H9 (cell line): ENCODE data around the gene ERN1. TPM values are rescaled to one million over a fixed set of nuclear protein-coding genes. Genes with fewer than 3 reads are reported as not detected.

ENCODE experiments used
- DNase-seq: peaks from one replicate; pipeline ENCODE4 v3.0.0-alpha.2; 2017
- H2AFZ ChIP-seq: one replicate; pipeline ENCODE4 v1.6.1; 2013; ENCODE audit warnings: mild to moderate bottlenecking, low read length, control low read depth, moderate library complexity
- H2AK5ac ChIP-seq: 2 replicates; pipeline ENCODE4 v1.6.1; 2013; ENCODE audit warnings: low read length, control low read depth, mixed read lengths; ENCODE audit not compliant: insufficient read length
- H2BK120ac ChIP-seq: one replicate; pipeline ENCODE4 v1.6.1; 2013; ENCODE audit warnings: low read depth, mild to moderate bottlenecking, low read length, control low read depth, inconsistent platforms; ENCODE audit not compliant: poor library complexity, severe bottlenecking
- H2BK12ac ChIP-seq: 2 replicates; pipeline ENCODE4 v1.6.1; 2013; ENCODE audit warnings: low read length, control low read depth, mixed read lengths, low read depth; ENCODE audit not compliant: insufficient read length
- H2BK15ac ChIP-seq: 2 replicates; pipeline ENCODE4 v1.6.1; 2013; ENCODE audit warnings: low read depth, low read length, control low read depth
- H2BK20ac ChIP-seq: one replicate; pipeline ENCODE4 v1.6.1; 2013; ENCODE audit warnings: low read depth, mild to moderate bottlenecking, low read length, control low read depth, inconsistent platforms; ENCODE audit not compliant: poor library complexity, severe bottlenecking
- H2BK5ac ChIP-seq: 2 replicates; pipeline ENCODE4 v1.6.1; 2013; ENCODE audit warnings: low read length, control low read depth, mixed read lengths; ENCODE audit not compliant: insufficient read length
- H3K14ac ChIP-seq: 2 replicates; pipeline ENCODE4 v1.6.1; 2013; ENCODE audit warnings: low read length, control low read depth; ENCODE audit not compliant: insufficient read depth
- H3K18ac ChIP-seq: 2 replicates; pipeline ENCODE4 v1.6.1; 2013; ENCODE audit warnings: low read depth, mild to moderate bottlenecking, mixed read lengths, low read length, control low read depth; ENCODE audit not compliant: insufficient read length
- H3K23ac ChIP-seq: 2 replicates; pipeline ENCODE4 v1.6.1; 2013; ENCODE audit warnings: low read length, control low read depth, mixed read lengths, low read depth; ENCODE audit not compliant: insufficient read length
- H3K23me2 ChIP-seq: 2 replicates; pipeline ENCODE4 v1.6.1; 2013; ENCODE audit warnings: low read depth, mild to moderate bottlenecking, mixed read lengths, low read length, control low read depth; ENCODE audit not compliant: insufficient read length, poor library complexity, severe bottlenecking
- H3K27ac ChIP-seq: 2 replicates; pipeline ENCODE4 v1.5.1; 2013; ENCODE audit warnings: low read length, control low read depth, mixed read lengths, low read depth; ENCODE audit not compliant: insufficient read length
- H3K27me3 ChIP-seq: 2 replicates; pipeline ENCODE4 v1.6.1; 2013; ENCODE audit warnings: low read length, control low read depth, inconsistent platforms; ENCODE audit not compliant: insufficient read depth
- H3K4ac ChIP-seq: 2 replicates; pipeline ENCODE4 v1.6.1; 2013; ENCODE audit warnings: low read depth, mild to moderate bottlenecking, control low read depth, inconsistent platforms, low read length, moderate library complexity
- H3K4me1 ChIP-seq: 2 replicates; pipeline ENCODE4 v1.6.1; 2013; ENCODE audit warnings: low read length, control low read depth, inconsistent platforms; ENCODE audit not compliant: insufficient read depth
- H3K4me2 ChIP-seq: 2 replicates; pipeline ENCODE4 v1.6.1; 2013; ENCODE audit warnings: low read length, control low read depth, mixed read lengths; ENCODE audit not compliant: insufficient read length, insufficient read depth
- H3K56ac ChIP-seq: 2 replicates; pipeline ENCODE4 v1.6.1; 2013; ENCODE audit warnings: low read depth, mild to moderate bottlenecking, mixed read lengths, low read length, control low read depth; ENCODE audit not compliant: insufficient read length
- H3K79me1 ChIP-seq: 2 replicates; pipeline ENCODE4 v1.6.1; 2013; ENCODE audit warnings: low read depth, mild to moderate bottlenecking, moderate library complexity, low read length, control low read depth, inconsistent platforms; ENCODE audit not compliant: insufficient read depth, poor library complexity, severe bottlenecking
- H3K79me2 ChIP-seq: 2 replicates; pipeline ENCODE4 v1.6.1; 2013; ENCODE audit warnings: low read length, control low read depth, inconsistent platforms; ENCODE audit not compliant: insufficient read depth
- H3K9ac ChIP-seq: 2 replicates; pipeline ENCODE4 v1.6.1; 2013; ENCODE audit warnings: low read length, control low read depth, mixed read lengths; ENCODE audit not compliant: insufficient read length; ENCODE audit errors: extremely low read depth
- H3K9me3 ChIP-seq: one replicate; pipeline ENCODE4 v1.6.1; 2013; ENCODE audit warnings: low read depth, low read length, inconsistent platforms; ENCODE audit not compliant: control insufficient read depth
- H3T11ph ChIP-seq: one replicate; pipeline ENCODE4 v1.6.1; 2013; ENCODE audit warnings: mild to moderate bottlenecking, low read length, control low read depth, inconsistent platforms
- H4K20me1 ChIP-seq: one replicate; pipeline ENCODE4 v1.6.1; 2013; ENCODE audit not compliant: control insufficient read depth, insufficient read length, insufficient read depth
- H4K5ac ChIP-seq: 2 replicates; pipeline ENCODE4 v1.6.1; 2013; ENCODE audit warnings: low read depth, mild to moderate bottlenecking, mixed read lengths, low read length, control low read depth; ENCODE audit not compliant: insufficient read length
- H4K8ac ChIP-seq: replicated peaks from 2 replicates; pipeline ENCODE4 v1.6.1; 2013; ENCODE audit warnings: low read length, control low read depth, mixed read lengths, low read depth; ENCODE audit not compliant: insufficient read length
- H4K91ac ChIP-seq: 2 replicates; pipeline ENCODE4 v1.6.1; 2013; ENCODE audit warnings: low read depth, mild to moderate bottlenecking, moderate library complexity, mixed read lengths, low read length, control low read depth; ENCODE audit not compliant: insufficient read length
- H3K27ac Mint-ChIP-seq, 3 experiments: 2 replicates in 2 of 3; 3 replicates in 1 of 3; pipeline ENCODE4 v1.8.0; 2020 to 2021; ENCODE audit warnings: mixed read lengths in 3 of 3, mild to moderate bottlenecking in 1 of 3, moderate library complexity in 1 of 3
- H3K27me3 Mint-ChIP-seq: 2 replicates; pipeline ENCODE4 v1.8.0; 2021; ENCODE audit warnings: low read depth, mild to moderate bottlenecking, moderate library complexity, mixed read lengths
- H3K36me3 Mint-ChIP-seq, 3 experiments: 2 replicates in 2 of 3; 3 replicates in 1 of 3; pipeline ENCODE4 v1.8.0; 2020 to 2021; ENCODE audit warnings: low read depth in 3 of 3, mixed read lengths in 3 of 3; ENCODE audit not compliant: insufficient read depth in 1 of 3
- H3K4me1 Mint-ChIP-seq, 2 experiments: 2 replicates each; pipeline ENCODE4 v1.8.0; 2020; ENCODE audit warnings: mixed read lengths in 2 of 2
- H3K4me3 Mint-ChIP-seq, 2 experiments: 2 replicates in 1 of 2; 3 replicates in 1 of 2; pipeline ENCODE4 v1.8.0; 2020 to 2021; ENCODE audit warnings: mild to moderate bottlenecking in 2 of 2, mixed read lengths in 2 of 2, moderate library complexity in 1 of 2
- H3K9me3 Mint-ChIP-seq, 2 experiments: 2 replicates in 1 of 2; 3 replicates in 1 of 2; pipeline ENCODE4 v1.8.0; 2020; ENCODE audit warnings: mild to moderate bottlenecking in 2 of 2, mixed read lengths in 2 of 2, moderate library complexity in 1 of 2
- WGBS: extraction: QIAGEN DNeasy Blood & Tissue Kit; methylation state at CpG from one replicate; pipeline ENCODE4 v1.1.7; 2013; ENCODE audit warnings: missing lambda C conversion rate, low lambda C conversion rate, mixed read lengths; ENCODE audit not compliant: insufficient read length; ENCODE audit errors: extremely low coverage; 5-methylcytosine and 5-hydroxymethylcytosine counted together
- total RNA-seq: library from RNA; stranded (reverse); gene quantifications from 2 replicates; pipeline ENCODE4 v1.2.1, GENCODE V29; 2021
- TF ChIP-seq, protein P1 (sequence below): fragments of 200-600 bp; sonication (generic); conservative IDR thresholded peaks from 3 replicates; pipeline ENCODE4 v1.8.0; 2021; ENCODE audit warnings: antibody characterized with exemption, mild to moderate bottlenecking

Gene ERN1
- total RNA-seq, 1 experiment from 2014 or later: 5.0 TPM

DNA sequence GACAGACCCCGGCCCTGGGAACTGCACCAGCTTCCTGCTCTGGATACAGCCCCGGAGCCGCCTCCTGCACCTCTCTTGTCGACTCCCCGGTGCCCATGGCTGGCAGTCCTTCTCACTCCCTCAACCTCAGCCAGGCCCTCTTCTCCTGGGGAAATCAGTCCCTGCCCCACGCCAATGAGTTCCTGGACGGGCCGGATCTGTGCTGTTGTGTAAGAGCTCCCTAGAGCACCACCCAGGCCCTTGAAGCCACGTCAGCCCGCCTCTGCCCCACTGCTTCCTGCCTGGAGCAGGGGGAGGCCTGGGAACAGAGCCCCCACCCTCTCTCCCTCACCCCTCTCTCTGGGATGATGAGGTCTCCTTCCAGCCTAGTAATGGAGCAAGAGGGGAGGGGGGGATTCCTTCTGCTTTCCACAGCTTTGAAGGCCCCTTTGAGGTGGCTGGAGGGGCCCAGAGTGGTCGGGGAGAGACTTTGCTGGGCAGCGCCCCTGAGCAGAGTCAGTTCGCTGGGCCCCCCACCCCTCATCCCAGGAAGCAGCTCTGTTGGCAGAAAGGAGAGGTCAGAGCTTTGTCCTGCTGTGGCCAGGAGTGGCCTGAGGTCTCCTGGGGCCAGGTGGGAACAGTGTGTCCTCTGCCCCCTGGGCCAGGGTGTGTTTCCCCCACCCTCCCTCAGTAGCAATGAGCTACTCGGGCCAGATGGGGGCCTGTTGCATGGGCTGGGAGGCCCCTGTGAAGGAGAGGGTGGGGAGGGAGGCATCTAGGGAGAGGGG, 128.0 kb downstream of the ERN1 start:
- Histone ChIP-seq H2BK12ac (no peak overlapping the region), H3K4me1 (0 out of 2 replicates have a peak, but pooled peaks cover 3% of the 10 kb centered on the region), H3K23me2 (peaks cover 11% of the 10 kb centered on the region), H3K27ac (no peak overlapping the region), H3K14ac (no peak overlapping the region; the same call in 1 of the 2 replicates), H4K91ac (no peak overlapping the region), H4K20me1 (no peaks in the 10 kb centered on the region), H2BK5ac (no peak overlapping the region), H2AFZ (no peak overlapping the region), H3K56ac (no peak overlapping the region), H3K79me2 (no peaks in the 10 kb centered on the region), H3K9ac (no peak overlapping the region), H4K8ac (no peak overlapping the region), H3K23ac (no peak overlapping the region), H2BK15ac (no peak overlapping the region), H2BK120ac (no peak overlapping the region), H2AK5ac (no peak overlapping the region), H3K79me1 (no peaks in the 10 kb centered on the region), H3K4me2 (no peak overlapping the region), H3K18ac (no peak overlapping the region), H3K4ac (no peak overlapping the region), H4K5ac (no peak overlapping the region), H3K9me3 (no peaks in the 10 kb centered on the region), H3K27me3 (peaks cover 3% of the 10 kb centered on the region; the same call in 1 of the 2 replicates), H2BK20ac (no peak overlapping the region), H3T11ph (no peak overlapping the region)
- Mint-ChIP-seq H3K4me1 (peaks cover 9 to 25% of the 10 kb centered on the region in 2 experiments), H3K27me3 (peaks cover 32% of the 10 kb centered on the region), H3K27ac (no peak overlapping the region), H3K9me3 (no peaks in the 10 kb centered on the region; a peak in 1 of 5 replicates), H3K36me3 (0 out of 7 replicates have a peak, but pooled peaks cover 0 to 2% (median 0%) of the 10 kb centered on the region in 3 experiments), H3K4me3 (no peak overlapping the region)
- WGBS: no CpG with 5 or more reads among the region's 14 CpGs
- peak; percentile 33 for DNase-seq
- TF ChIP-seq, protein P1, sequence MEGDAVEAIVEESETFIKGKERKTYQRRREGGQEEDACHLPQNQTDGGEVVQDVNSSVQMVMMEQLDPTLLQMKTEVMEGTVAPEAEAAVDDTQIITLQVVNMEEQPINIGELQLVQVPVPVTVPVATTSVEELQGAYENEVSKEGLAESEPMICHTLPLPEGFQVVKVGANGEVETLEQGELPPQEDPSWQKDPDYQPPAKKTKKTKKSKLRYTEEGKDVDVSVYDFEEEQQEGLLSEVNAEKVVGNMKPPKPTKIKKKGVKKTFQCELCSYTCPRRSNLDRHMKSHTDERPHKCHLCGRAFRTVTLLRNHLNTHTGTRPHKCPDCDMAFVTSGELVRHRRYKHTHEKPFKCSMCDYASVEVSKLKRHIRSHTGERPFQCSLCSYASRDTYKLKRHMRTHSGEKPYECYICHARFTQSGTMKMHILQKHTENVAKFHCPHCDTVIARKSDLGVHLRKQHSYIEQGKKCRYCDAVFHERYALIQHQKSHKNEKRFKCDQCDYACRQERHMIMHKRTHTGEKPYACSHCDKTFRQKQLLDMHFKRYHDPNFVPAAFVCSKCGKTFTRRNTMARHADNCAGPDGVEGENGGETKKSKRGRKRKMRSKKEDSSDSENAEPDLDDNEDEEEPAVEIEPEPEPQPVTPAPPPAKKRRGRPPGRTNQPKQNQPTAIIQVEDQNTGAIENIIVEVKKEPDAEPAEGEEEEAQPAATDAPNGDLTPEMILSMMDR: no peak
